ENCODE data around the gene EHBP1L1.

Gene EHBP1L1

DNA sequence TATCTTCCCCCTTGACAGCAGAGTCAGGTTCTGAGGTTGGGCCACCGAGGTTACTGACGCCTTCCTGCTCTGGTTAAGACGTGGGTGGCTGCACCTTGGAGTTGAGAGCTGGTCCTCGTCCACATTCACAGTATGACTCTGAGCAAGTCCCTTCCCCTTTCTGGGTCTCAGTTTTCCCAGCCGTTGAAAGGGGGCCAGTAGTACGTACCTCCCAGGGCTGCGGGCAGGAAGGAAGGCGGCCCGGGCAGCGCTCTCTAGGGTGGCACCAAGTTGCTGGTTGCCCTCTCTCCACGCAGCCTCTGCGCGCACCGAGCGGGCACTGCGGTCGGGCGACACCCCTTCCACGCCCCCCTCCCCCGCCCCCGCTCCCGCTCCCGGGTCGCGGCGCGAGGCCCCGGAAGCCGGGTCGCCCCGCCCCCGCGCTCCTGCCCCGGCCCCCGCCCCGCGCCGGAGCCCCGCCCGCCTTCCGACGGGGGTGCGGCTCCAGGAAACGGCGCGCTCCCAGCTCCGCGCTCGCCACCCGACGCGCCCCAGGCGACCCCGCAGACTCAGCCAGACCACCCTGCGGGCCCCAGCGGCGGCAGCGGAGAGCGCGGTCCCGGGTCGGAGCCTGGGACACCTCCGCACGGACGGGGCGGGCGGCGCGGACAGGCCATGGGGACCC is at the start of gene EHBP1L1:
Gene EHBP1L1, plus strand, starts transcription at position 486 of the 664 bp plus-strand sequence. CDS start 250 bp downstream, outside the sequence.
- DNase-seq (ENCODE audit: low read depth in 2 of 2), result peak; percentile 45 to 63

DNA sequence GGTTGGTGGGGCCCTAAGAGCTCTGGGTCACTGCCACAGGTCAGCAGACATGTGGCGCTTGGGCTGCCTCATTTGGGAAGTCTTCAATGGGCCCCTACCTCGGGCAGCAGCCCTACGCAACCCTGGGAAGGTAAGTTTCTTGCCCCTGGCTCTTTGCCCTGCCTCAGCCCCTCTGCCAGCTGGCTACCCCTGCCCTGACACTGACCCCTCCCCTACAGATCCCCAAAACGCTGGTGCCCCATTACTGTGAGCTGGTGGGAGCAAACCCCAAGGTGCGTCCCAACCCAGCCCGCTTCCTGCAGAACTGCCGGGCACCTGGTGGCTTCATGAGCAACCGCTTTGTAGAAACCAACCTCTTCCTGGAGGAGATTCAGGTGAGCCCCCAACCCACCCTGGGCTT is 49.1 kb upstream of the EHBP1L1 start:
- no peak for DNase-seq (ENCODE audit: low read depth in 2 of 2)

DNA sequence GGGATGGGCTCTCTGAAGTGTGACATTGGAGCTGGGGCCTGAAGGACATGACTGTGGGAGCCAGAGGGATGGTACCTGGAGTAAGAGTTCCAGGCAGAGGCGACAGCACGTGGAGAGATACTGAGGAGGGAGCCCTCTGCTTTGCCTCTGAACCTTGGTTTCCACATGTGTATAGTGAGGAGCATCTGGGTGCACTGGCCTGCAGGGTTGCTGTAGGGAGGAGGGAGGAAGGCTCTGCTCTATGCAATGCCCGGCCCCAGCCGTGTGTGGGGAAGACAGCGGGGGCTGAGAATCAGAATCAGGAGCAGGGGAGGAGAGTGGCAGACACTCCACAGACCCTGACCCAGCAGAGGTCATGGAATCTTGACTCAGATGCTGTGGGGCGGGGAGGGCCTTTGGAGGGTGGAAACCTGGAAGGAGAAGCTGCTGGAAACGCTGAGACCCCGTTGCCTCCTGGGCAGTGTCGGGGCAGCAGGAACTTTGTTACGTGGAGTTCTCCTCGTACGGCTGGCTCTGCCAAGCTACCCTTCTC is 47.0 kb upstream of the EHBP1L1 start:
- no peak for DNase-seq (ENCODE audit: low read depth in 2 of 2)

DNA sequence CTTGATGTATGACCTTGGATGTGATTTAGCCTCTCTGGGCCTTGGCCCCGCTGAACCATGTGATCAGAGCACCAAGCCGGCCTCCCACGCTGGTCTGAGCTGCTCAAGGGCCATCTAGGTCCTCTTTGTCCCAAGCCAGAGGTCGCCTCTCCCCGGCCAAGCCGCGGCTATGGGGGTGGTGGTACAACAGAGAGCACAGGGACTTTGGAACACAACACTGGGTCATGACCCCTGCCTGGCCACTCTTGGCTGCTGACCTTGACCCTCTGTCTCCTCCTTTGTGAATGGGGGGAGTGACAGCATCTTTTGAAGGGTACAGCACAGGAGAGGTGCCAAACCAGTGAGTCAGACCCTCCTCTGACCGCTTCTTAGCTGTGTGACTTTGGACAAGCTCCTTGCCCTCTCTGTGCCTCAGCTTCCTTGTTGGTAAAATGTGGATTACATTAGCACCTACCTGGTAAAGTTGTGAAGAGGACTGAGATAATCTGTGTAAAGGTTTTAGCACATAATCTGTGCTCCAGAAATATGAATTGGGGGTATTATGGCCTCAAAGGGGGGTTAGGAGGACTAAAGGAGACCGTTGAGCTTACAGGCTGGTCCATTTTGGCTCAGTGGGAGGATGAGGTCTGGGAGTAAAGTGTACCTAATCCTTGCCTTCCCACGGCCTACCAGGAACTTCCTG is 46.2 kb upstream of the EHBP1L1 start:
- no peak for DNase-seq (ENCODE audit: low read depth in 2 of 2)

DNA sequence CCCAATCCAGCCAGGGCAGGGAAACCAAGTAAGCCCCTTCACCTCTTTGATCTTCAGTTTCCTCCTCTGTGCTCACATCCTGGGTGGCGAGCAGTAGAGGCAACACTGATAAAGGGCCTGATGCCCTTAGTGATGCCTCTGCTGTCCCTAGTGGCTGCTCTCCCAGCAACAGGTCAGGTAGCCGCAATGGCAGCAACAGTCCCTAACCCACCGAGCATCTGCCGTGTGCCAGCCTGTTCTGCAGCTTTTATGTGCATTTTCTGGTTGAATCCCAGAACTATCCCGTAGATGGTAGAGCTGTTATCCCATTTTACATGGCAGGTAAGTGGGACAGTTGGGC is 45.7 kb upstream of the EHBP1L1 start:
- no peak for DNase-seq (ENCODE audit: low read depth in 2 of 2)

DNA sequence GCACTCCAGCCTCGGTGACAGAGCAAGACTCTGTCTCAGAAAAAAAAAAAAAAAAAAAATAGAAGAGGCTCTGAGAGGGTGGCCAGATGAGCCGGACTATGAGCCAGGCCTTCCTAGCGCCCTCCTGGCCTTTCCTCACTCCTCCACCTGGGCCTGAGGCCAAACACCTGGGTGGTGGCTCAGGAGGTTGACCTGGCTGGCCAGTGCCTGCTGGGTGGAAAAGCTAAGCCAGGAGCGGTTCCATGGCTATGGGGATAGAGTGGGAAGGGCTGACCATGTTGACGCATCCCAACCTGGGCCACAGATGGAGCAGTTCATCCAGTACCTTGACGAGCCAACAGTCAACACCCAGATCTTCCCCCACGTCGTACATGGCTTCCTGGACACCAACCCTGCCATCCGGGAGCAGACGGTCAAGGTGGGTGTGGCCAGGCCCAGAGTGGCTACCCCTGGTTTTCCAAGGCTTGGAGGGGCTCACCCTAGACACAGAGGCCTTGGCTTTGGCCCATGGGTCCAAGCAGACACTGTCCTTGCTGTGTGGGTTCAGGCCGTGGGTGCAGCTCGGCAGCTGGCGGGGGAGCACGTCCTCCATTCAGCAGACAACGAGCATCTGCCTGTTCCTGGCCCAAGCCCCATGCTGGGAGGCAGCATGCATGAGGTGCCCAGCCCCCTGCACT is 43.3 kb upstream of the EHBP1L1 start:
- DNase-seq (ENCODE audit: low read depth in 2 of 2), result no peak

DNA sequence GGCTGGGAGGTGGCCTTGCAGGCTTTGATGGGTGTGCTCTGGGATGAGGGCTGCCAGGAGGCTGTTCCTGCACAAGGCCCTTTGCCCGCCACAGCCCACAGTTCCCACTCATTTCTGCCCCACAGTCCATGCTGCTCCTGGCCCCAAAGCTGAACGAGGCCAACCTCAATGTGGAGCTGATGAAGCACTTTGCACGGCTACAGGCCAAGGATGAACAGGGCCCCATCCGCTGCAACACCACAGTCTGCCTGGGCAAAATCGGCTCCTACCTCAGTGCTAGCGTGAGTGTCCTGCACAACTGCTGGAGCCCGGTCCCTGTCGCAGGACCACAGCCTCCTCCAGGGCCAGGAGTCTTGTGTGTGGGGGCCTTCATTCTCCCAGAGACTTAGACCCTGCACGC is 40.8 kb upstream of the EHBP1L1 start:
- DNase-seq (ENCODE audit: low read depth in 2 of 2), result no peak

DNA sequence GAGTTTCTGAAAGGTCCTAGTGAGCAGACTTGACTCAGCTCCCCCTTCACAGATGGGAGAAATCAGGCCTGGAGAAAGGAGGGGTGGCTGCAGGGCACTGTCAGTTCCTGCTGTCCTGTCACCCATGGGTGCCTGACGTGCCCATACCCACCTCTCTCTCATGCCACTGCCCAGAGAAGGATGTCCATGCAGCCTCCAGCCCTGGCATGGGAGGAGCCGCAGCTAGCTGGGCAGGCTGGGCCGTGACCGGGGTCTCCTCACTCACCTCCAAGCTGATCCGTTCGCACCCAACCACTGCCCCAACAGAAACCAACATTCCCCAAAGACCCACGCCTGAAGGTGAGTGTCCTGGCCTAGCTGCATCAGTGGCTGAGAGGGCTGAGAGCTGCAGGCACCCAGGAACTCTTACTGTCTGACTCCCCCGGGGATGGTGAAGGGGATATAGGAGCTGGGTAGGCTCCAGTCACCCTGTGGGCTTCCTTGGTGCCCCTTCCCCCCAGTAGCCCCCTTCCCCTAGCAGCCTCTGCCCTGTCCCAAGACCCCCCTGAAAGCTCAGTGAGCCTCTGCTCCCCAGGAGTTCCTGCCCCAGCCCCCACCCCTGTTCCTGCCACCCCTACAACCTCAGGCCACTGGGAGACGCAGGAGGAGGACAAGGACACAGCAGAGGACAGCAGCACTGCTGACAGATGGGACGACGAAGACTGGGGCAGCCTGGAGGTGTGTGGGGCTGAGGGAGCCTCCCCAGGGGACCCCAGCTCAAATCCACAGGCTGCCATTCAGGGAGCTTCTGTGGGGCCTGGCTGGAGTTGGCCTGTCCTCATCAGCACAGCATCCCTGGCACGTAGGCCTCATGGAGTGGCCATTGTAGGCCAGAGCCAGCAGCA is 39.2 kb upstream of the EHBP1L1 start:
- no peak for DNase-seq (ENCODE audit: low read depth in 2 of 2)

DNA sequence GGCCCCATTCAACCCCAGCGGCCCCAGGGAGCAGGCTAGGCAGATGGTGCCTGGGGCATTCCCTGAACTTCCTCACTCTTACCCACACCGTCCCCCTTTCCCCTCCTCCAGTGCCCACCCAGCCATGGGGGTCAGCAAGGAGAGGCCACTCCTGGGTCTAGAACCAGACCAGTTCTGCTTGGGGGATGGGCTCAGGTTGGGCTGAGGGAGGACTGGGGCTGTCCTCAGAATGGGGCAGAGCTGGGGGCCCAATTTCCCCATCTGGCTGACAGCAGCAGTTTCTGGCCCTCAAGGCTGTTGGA is 38.6 kb upstream of the EHBP1L1 start:
- DNase-seq (ENCODE audit: low read depth in 2 of 2), result no peak

DNA sequence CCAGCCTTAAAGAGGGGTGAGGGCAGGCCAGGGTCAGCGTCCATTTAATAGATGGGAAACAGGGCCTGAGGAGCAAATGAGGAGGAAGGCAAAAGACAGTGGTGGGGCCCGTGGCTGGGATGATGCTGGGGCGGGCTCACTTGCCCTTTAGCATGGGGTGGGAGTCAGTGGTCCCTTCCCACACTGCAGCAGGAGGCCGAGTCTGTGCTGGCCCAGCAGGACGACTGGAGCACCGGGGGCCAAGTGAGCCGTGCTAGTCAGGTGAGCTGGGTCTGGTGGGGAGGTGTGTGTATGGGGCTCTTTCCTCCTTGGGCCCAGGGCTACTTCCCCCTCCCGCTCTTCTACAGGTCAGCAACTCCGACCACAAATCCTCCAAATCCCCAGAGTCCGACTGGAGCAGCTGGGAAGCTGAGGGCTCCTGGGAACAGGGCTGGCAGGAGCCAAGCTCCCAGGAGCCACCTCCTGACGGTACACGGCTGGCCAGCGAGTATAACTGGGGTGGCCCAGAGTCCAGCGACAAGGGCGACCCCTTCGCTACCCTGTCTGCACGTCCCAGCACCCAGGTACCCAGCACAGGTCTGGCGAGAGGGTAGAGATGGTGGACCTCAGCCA is 38.1 kb upstream of the EHBP1L1 start:
- DNase-seq (ENCODE audit: low read depth in 2 of 2), result no peak

DNA sequence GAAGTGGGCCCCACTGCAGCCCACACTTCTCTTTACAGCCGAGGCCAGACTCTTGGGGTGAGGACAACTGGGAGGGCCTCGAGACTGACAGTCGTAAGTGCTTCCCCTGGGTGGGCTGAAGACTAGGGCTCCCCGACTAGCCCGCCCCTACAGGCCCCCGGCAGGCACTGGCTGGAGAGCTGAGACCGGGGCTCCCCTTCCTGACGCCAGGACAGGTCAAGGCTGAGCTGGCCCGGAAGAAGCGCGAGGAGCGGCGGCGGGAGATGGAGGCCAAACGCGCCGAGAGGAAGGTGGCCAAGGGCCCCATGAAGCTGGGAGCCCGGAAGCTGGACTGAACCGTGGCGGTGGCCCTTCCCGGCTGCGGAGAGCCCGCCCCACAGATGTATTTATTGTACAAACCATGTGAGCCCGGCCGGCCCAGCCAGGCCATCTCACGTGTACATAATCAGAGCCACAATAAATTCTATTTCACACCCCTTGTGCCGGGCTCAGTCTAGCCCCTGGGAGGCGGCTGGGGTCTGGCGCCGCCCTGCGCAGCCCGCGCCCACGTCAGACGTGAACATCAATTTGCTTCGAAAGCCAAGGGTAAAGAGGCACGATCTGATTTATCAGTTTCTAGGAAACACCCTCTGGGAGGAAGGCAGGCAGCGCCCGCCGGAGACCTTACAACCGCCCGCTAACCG is 37.5 kb upstream of the EHBP1L1 start:
- no peak for DNase-seq (ENCODE audit: low read depth in 2 of 2)

DNA sequence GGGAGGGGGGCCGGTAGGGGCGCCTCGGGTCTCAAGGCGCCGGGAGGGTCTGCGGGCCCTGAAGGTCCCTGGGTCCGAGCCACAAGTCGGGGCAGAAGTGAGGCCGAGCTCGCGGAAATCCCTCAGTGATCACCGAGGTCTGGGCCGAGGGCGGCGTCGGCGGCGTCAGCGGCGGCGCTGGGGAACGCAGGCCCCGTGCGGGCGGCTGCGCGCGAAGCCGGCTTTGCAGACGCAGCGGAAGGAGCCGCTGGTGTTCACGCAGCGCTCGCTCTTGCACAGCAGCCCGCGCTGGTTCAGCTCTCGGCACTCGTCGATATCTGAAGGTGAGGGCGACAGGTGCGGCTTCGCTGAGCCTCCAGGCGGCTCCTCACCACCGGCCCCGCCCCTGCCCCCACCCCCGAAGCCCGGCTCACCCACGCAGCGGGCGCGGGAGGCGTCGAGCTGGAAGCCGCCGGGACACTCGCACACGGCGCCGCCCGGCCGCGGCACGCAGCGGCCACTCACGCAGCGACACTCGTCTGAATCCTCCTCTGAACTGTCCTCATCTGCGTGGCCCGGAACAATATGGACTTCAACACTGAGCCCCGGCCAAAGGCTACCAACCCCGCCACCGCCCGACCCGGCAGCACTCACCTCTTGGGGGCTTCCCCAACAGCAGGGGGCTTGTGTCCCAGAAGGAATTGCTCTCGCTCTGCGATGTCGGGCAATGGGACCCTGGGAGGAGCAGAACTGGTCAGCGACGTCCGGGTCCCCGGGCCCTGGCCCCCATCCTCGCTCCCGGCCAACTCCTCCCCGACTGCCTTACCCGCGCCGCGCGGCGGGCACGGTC is 36.7 kb upstream of the EHBP1L1 start:
- DNase-seq (ENCODE audit: low read depth in 2 of 2), result no peak

DNA sequence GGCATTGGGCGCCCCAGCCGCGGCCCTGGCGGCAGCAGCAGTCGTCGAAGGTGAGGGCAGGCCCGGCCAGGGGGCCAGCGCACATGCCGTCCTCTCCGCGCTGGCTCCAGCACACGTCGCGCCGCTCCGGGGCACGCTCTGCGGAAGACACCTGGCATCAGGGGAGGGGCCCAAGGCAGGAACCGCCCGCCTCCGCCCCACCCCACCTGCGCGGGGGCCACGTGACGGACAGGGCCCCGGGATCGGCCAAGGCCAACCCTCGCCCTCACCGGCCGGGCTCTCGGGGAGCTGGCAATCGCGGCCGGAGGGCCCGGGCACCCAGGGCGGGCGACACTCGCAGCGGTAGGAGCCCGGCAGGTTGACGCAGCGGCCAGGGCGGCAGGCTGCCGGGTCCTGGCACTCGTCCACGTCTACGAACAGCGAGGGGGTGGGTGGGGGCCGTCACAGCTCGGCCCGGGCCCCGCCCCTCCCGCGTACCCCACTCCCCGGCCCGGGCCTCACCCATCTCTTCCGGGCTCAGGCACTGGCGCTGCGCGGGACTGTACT is 36.0 kb upstream of the EHBP1L1 start:
- peak in 1 of 2 donors; percentile 25 for DNase-seq (ENCODE audit: low read depth in 2 of 2)

DNA sequence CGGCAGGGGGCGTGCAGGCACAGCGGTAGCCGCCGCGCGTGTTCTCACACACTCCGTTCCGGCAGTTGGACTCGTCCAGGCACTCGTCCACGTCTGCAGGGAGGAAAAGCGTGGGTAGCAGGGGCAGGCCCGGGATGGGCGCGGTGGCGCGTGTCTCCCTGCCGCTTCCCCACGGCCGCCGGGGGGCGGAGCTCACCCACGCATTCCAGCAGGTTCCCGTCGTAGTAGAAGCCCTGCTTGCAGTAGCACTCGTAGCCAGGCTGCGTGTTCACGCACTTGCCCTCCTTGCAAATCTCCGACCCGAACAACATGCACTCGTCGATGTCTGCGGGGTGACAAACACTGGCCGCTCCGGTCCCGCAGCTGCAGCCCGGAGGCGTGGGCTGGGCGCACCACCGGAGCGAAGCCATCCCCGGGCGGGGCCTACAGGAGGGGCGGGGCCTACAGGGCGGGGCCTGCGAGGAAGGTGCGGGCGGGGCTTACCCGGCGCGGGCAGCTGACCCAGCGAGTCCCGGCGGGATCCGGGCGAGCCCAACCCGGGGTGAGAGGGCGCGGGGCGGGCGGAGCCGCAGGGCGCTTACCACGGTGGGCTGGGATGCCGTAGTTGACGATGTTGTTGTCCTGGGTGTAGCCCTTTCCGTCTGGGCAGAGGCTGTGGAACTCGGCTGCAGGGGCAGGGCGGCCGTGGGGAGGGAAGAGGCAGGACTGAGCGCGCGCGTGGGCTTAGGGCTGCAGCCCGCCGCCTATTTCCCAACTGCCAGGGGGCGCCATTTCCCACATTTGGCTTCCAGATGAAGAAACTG is 35.4 kb upstream of the EHBP1L1 start:
- peak; percentile 66 to 69 for DNase-seq (ENCODE audit: low read depth in 2 of 2)

DNA sequence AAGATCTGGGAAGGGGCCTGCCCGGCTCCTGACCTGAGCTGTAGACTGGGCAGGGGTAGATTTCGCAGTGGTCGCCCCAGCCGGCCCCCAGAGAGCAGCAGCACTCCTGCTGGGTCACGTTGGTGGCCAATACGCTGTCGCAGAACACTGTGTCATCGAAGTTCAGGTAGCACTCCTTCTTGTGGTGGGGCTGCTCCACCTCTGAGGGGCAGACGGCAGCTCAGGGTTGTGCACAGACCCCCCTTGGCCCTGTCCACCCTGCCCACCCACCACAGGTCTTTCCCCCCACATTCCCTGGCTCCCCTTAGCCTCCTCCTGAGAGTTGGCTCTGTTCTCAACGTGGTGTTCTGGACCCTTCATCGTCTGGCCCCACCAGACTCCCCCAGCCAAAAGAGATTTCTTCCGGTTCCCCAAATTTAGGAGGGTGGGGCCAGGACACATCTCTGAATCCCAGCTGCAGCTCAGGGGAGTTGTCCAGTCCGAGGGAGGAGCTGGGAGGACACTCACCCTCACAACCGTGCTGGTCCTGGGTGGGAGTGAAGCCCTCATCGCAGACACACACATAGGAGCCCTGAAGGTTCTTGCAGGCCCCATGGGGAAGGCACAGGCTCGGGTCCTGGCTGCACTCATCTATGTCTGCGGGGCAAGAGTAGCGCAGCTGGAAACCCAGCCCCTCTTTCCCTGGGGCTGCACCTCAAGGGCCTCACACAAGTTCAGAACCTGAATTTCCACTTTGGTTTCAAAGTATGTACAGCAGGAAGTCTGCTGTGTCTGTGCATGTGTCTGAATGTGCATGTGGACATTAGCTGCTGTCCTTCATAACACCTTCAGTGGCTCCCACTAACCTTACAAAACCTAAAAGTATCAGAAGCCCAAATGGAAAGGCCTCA is 34.5 kb upstream of the EHBP1L1 start:
- no peak for DNase-seq (ENCODE audit: low read depth in 2 of 2)

DNA sequence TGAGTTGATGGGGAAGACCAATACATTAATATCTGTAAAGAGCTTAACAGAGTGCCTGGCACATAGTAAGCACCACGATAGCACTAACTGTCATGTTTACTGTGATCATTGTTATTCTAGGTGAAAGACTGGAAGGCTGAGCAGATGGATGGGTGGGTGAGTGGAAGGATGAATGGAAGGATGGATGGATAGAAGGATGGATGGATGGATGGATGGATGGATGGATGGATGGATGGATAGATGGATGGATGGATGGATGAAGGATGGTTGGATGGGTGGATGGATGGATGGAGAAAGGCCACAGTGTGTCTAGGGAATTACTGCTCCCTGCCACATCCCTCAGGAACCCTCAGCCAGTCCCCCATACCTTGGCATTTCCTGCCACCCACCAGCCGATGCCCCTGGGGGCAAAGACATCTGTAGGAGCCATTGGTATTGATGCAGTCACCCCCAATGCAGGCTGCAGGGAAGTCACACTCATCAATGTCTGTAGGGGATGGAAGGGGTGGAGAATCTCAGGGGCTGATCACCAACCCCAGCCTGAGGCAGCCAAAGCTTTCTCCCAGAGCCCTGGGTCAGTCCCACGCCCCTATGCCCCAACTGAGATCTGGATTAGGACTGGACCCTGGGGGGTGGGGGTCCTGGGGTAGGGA is 33.0 kb upstream of the EHBP1L1 start:
- no peak for DNase-seq (ENCODE audit: low read depth in 2 of 2)

DNA sequence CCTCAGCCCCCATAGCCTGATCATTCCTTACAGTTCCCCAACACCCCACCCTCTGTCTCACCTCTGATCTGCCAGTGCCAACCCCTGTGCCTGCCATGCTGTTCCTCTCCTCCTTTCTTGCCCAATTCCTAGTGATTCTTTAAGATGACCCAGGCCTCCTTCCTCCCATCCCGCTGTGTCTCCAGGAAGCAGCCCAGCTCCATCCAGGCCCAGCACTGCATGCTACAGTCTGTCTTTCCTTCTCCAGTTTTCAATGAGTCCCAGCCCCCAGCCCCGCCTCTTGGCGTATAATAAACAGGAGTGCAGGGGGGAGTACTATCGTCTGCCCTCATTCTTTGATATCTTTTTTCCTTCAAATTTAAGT is 30.0 kb upstream of the EHBP1L1 start:
- DNase-seq (ENCODE audit: low read depth in 2 of 2), result no peak
